Measurements from ENCODE around the gene LARP1B.
"Not testable (repeated sequence)": the region's sequence is repeated elsewhere in the genome, so short reads cannot be mapped to it uniquely, and the experiment has no call there.

The LARP1B gene

DNA sequence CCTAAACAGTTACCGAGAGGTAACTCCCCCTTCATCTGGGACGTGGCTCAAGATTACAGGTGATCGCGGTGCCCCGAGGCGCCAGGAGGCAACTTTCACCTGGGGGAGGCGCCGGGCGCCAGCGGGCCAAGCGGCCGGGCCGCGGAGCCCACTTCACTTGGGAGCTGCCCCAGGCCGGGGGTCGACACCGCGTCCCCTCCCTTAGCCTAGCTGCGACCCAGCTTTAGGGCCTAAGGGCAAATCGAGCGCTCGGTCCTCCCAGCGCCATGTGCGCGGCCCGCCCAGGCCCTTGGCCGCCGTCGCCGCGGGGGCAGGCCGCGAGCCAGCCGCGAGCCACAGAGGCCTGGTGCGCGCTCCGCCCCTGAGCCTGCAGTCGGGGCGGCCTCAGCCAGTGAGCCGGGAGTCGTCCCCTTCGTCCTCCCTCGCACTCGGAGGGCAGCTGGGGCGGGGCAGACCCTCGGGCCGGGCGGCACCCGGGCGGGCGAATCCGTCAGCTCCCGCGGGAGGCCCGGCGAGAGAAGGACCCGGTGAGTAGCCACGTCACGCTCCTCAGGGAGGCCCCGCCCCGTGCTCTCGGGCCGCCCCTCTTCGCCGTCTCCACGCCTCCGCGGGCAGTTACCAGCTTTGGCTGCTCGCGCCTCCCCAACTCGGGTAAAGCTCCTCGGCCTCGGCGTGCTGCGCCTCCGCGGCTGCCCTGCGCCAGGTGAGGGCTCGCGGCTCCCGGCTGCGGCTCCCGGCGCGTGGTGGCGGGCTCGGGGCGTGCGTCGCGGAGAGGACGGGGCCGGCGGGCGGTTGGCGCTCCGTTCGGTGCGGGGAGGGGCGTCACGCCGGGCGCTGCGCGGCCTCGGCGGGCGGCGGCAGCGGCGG lies at the start of gene LARP1B:
Gene LARP1B, plus strand, starts transcription at position 614 of the 867 bp plus-strand sequence. CDS start 13,640 bp downstream, outside the sequence.
- peak; percentile 86 for DNase-seq

- no peak for DNase-seq
These were observed 35.8 kb upstream of the LARP1B start for GRCh38 chr4:128025319-128025718.

DNA sequence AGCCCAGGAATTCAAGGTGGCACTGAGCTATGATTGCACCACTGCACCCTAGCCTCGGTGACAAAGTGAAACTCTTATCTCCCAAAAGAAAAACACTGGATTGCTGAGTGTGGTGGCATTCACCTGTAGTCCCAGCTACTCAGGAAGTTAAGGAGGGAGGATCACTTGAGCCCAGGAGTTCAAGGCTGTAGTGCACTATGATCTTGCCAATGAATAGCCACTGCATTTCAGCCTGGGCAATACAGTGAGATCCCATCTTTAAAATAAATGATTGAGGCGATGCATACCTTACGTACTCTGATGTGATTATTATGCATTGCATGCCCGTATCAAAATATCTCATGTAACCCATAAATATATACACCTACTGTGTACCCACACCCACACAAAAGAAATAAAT lies 31.2 kb upstream of the LARP1B start:
- no peak for DNase-seq

DNA sequence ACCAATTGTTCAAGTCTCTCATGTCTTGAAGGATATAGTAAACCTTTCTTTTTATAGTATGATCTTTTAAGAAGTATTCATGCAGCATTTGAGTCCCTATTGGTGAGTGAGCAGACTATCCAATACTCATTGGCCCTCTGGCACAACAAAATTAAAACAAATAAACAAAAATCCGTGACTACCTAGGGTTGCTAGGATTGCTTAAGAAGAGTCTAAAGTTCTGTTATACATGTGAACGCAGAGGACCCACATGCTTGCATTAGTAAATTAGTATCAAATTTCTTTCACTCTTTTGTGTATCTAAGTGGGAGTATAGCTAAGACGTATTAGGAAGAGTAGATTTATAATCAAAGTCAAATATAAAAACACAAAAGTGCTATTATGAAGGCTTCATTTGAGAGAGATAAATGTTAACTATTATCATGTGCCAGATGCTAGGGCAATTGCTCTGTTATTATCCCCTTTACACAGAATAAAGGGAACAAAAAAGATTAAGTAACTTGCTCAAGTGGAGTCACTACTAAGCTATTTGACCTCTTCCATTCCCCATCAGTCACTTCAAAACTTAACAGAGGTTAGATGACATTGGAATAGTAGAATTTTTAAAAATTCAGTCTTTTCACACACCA lies 29.2 kb upstream of the LARP1B start:
- no peak for DNase-seq

DNA sequence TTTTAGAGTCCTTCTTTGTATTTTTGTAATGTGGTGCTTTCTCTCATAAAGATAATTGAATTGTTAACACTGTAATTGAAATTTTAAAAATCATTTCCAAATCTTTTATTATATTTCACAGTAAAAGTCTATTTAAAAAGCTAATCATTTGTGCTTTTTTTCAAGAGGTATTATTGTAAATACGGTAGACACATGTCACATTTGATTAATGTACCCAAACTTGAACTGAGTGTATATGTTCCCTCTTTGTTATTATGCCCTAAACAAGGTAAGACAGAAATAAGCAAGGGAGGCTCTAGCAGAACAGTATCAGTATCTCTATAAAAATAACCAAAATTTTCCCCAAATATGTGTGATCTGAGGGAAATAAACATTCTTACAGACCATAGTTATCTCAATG lies 21.5 kb upstream of the LARP1B start:
- DNase-seq: no peak

DNA sequence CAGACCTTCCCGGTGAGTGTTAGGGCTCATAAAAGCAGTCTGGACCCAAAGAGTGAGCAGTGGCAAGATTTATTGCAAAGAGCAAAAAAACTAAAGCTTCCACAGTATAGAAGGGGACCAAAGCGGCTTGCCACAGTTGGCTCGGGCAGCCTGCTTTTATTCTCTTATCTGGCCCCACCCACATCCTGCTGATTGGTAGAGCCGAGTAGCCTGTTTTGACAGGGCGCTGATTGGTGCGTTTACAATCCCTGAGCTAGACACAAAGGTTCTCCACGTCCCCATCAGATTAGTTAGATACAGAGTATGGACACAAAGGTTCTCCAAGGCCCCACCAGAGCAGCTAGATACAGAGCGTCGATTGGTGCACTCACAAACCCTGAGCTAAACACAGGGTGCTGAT lies 14.1 kb upstream of the LARP1B start:
- not testable (repeated sequence) for DNase-seq

GRCh38 chr4:128047514-128047913 lies 13.6 kb upstream of the LARP1B start:
- DNase-seq: not testable (repeated sequence)

DNA sequence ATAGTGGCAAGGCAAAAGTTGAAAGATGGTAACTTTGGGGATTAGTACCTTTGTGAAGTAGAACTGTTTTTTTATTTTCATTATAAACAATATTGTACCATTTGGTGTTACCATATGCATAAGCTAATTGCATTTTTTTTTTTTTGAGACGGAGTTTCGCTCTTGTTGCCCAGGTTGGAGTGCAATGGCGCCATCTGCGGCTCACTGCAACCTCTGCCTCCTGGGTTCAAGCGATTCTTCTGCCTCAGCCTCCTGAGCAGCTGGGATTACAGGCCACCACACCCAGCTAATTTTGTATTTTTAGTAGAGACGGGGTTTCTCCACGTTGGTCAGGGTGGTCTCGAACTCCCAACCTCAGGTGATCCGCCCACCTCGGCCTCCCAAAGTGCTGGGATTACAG lies 9.9 kb upstream of the LARP1B start:
- not testable (repeated sequence) for DNase-seq

- not testable (repeated sequence) for DNase-seq
These were observed 6.2 kb upstream of the LARP1B start for GRCh38 chr4:128054907-128055306.

- not testable (repeated sequence) for DNase-seq
These were observed 5.5 kb upstream of the LARP1B start for GRCh38 chr4:128055441-128056206.

DNA sequence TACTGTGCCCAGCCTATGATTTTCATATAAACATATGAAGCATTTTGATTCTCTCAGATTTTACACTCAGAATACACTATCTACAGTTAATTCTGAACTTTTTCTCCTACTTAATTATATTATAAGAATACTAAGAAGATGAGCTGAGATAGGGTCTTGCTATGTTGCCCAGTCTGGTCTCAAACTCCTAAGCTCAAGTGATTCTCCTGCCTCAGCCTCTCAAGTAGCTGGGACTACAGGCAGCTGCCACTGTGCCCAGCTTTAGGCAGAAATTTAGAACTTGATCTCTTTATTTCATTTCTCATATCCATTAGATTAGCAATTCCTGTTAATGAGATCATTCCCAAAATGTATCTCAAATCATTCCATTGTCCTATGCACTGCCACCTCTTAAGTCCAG lies 4.7 kb upstream of the LARP1B start:
- no peak for DNase-seq

- no peak for DNase-seq
These were observed 902 bp upstream of the LARP1B start for GRCh38 chr4:128060121-128060698.

DNA sequence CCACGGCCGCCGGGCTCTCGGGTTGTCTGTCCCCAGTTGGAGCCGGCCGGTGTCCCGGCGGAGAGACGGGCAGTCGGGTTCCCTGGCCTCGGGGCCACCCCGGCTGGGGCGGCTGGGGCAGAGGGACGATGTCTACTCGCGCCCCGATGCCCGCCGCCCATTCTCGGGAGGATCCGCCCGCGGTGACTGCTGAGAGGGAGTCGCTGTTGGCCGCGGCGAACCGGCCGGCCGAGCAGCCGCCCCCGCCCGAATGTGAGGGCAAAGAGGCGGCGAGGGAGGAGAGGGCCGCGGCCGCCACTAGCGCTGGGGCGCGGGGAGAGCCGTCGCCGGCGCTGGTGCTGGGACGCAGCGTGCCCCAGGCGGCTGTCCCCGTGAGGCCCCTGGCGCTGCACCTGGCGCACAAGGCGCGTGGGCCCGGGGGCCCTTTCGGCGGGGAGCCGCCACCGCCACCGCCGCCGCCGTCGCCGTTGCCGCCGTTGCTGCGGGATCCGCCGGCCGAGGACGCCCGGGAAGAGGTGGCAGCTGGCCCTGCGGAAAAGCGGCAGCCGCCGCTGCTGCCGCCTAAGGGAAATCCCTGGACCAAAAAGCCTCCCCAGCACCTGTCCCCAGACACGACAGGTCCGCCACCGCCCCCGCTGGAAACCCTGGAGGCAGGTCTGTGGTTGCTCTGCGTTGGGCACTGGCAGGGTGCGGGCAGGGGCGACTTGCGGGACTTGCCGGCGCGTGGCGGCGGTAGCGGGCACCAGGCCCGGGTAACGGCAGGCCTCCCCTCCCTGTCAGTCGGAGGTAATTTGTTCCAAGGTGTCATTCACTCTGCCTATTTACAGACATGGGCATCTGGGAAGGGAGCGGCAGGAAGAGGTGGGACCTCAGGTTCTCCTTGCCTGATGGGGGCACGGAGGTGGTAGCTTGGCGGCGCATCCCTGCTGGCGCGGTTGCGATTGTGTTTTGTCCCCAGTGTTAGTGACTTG lies 739 bp downstream of the LARP1B start:
- DNase-seq: peak; percentile 41

DNA sequence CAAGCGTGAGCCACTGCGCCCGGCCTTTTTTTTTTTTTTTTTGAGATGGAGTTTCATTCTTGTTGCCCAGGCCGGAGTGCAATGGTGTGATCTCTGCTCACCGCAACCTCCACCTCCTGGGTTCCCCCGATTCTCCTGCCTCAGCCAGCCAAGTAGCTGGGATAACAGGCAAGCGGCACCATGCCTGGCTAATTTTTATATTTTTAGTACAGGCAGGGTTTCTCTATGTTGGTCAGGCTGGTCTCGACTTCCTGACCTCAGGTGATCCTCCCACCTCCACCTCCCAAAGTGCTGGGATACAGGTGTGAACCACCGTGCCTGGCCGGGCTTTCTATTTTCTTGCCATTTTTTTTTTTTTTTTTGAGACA lies 5.3 kb downstream of the LARP1B start:
- DNase-seq: not testable (repeated sequence)

- DNase-seq: no peak
These were observed 7.8 kb downstream of the LARP1B start for GRCh38 chr4:128068918-128069317.

DNA sequence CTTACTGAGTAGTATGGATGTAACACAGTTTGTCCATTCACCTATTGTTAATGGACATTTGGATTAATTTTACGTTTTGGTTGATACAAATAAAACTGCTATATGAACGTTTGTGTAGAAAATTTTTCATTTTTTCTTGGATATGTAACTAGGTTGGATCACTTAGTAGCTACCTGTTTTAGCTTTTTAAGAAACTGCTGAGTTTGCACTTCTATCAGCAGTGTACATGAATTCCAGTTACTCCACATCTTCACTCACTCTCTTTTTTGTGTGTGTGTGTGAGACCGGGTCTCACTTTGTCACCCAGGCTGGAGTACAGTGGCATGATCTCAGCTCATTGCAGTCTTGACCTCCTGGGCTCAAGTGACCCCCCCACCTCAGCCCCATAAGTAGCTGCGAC lies 15.4 kb downstream of the LARP1B start:
- no peak for DNase-seq

DNA sequence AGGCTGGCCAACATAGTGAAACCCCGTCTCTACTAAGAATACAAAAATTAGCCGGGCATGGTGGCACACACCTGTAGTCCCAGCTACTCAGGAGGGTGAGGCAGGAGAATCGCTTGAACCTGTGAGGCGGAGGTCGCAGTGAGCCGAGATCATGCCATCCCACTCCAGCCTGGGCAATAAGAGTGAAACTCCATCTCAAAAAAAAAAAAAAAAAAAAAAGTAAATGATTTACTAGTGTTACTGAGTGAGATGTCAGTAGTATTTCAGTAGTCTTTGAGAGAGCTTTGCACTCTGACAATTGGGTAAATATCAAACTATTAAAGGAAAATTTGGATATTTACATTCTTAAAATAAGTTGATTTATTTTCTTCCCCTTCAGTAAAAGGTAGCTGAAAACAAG lies 34.2 kb downstream of the LARP1B start:
- not testable (repeated sequence) for DNase-seq

DNA sequence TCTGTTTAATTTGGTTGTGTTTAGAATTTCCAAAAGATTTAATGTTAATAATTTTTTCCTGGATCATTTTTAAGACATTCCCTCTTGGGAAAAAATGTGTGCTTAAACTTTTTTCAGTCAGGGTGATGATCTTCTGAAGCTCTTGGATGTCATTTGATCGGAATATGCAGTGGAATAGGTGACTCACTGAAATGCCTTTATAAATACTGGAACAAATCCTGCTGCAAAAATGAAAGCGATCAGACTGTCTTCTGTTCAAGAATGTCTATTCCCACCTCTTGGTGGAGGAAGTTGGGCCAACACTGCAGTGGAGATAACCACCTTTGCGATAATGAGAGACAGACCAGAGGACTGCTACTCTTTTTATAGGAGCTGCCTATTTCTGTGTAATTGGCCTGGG lies 46.7 kb downstream of the LARP1B start:
- no peak for DNase-seq

GRCh38 chr4:128123036-128123435 lies 61.9 kb downstream of the LARP1B start:
- no peak for DNase-seq

DNA sequence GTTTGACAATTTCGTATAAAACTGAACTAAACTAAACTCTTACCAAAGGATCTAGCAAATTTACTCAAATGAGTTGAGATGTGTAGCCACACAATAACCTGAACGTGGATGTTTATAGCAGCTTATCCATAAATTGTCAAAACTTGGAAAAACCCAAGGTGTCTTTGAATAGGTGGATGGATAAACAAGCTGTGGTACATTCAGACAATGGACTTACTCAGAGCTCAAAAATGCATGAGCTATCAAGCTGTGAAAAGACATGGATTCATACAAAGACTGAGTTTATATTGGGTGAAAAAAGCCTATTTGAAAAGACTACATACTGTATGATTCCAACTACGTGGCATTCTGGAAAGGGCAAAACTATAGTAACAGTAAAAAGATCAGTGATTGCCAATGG lies 69.5 kb downstream of the LARP1B start:
- DNase-seq: no peak

DNA sequence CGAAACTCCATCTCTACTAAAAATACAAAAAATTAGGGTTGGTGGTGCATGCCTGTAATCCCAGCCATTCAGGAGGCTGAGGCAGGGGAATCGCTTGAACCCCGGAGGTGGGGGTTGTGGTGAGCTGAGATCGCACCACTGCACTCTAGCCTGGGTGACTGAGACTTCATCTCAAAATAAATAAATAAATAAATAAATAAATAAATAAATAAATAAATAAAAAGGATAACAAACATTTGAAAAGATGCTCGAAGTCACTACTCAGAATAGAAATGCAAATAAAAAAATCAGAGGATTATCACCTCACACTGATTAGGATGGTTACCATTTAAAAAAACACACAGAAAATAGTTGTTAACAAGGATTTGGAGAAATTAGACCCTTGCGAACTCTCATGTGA lies 73.8 kb downstream of the LARP1B start:
- no peak for DNase-seq

- DNase-seq: no peak
These were observed 74.3 kb downstream of the LARP1B start for GRCh38 chr4:128135391-128135790.

Data from NCI-H510A (cell line).